HEK293 (cell line): Measurements from ENCODE around the gene SCIN.

Experiments used
- CTCF ChIA-PET: fragments of 350-600 bp; formaldehyde crosslinking; extraction: SDS; loops from one replicate; lab custom pipeline; 2021; ENCODE audit warnings: antibody characterized with exemption; lab: Yijun Ruan, JAX
- POLR2A ChIA-PET: fragments of 300-600 bp; formaldehyde crosslinking; extraction: SDS; loops from one replicate; lab custom pipeline; 2020; ENCODE audit warnings: antibody characterized with exemption, inconsistent platforms; lab: Yijun Ruan, JAX
- H3K27ac ChIP-seq: fragments of 200-500 bp; sonication (Bioruptor generic); 2 replicates; pipeline ENCODE4 v1.5.1; 2014; ENCODE audit warnings: low read depth, low read length, control low read depth, inconsistent platforms; ENCODE audit errors: extremely low read depth
- H3K36me3 ChIP-seq, 2 experiments: fragments of 200-500 bp in 1 of 2; sonication (Bioruptor generic) in 1 of 2; 1 replicate in 1 of 2; 2 replicates in 1 of 2; pipeline ENCODE4 v1.5.1; 2014 to 2017; ENCODE audit warnings: inconsistent platforms in 2 of 2, low read length in 2 of 2; ENCODE audit not compliant: control insufficient read depth in 2 of 2, insufficient read depth in 1 of 2
- H3K4me1 ChIP-seq: fragments of 200-500 bp; sonication (Bioruptor generic); 2 replicates; pipeline ENCODE4 v1.5.1; 2014; ENCODE audit warnings: mild to moderate bottlenecking, low read length, inconsistent platforms; ENCODE audit not compliant: control insufficient read depth, insufficient read depth
- H3K4me3 ChIP-seq: 2 replicates; pipeline ENCODE4 v1.5.1; 2011; ENCODE audit warnings: low read depth, mild to moderate bottlenecking, control low read depth, low read length, moderate library complexity
- H3K9me3 ChIP-seq: fragments of 200-500 bp; sonication (Bioruptor generic); 2 replicates; pipeline ENCODE4 v1.5.1; 2014; ENCODE audit warnings: low read depth, low read length, inconsistent platforms; ENCODE audit not compliant: control insufficient read depth, insufficient read depth
- HOXD13 ChIP-seq: sonication (generic); formaldehyde crosslinking; IDR thresholded peaks from 2 replicates; pipeline ENCODE4 v1.8.0; 2022; ENCODE audit warnings: missing genetic modification reagents, borderline replicate concordance
- KLF7 ChIP-seq: fragments of 450-650 bp; formaldehyde crosslinking; IDR thresholded peaks from 2 replicates; pipeline ENCODE4 v1.5.1; 2016; ENCODE audit warnings: missing biosample characterization, missing genetic modification characterization, borderline replicate concordance
- MEIS1 ChIP-seq: sonication (generic); formaldehyde crosslinking; IDR thresholded peaks from 2 replicates; pipeline ENCODE4 v1.8.1; 2022; ENCODE audit warnings: missing genetic modification reagents, mild to moderate bottlenecking, borderline replicate concordance
- ZBTB7A ChIP-seq: fragments of 450-650 bp; formaldehyde crosslinking; IDR thresholded peaks from 2 replicates; pipeline ENCODE4 v1.5.1; 2016; ENCODE audit warnings: low read depth, missing biosample characterization, missing genetic modification characterization
- ZFP41 ChIP-seq: fragments of 450-650 bp; formaldehyde crosslinking; IDR thresholded peaks from 2 replicates; pipeline ENCODE4 v1.5.1; 2016; ENCODE audit warnings: missing biosample characterization, missing genetic modification characterization, borderline replicate concordance
- ZNF133 ChIP-seq: fragments of 450-650 bp; formaldehyde crosslinking; IDR thresholded peaks from 2 replicates; pipeline ENCODE4 v1.5.1; 2016; ENCODE audit warnings: missing biosample characterization, missing genetic modification characterization
- ZNF157 ChIP-seq: fragments of 450-650 bp; formaldehyde crosslinking; IDR thresholded peaks from 2 replicates; pipeline ENCODE4 v1.5.1; 2016; ENCODE audit warnings: missing biosample characterization, missing genetic modification characterization
- ZNF223 ChIP-seq: fragments of 450-650 bp; formaldehyde crosslinking; IDR thresholded peaks from 2 replicates; pipeline ENCODE4 v1.5.1; 2016; ENCODE audit warnings: missing biosample characterization, missing genetic modification characterization
- ZNF302 ChIP-seq: fragments of 450-650 bp; formaldehyde crosslinking; IDR thresholded peaks from 2 replicates; pipeline ENCODE4 v1.5.1; 2016; ENCODE audit warnings: missing biosample characterization, missing genetic modification characterization, low read depth
- ZNF366 ChIP-seq: fragments of 450-650 bp; formaldehyde crosslinking; conservative IDR thresholded peaks from 2 replicates; pipeline ENCODE4 v1.5.1; 2016; ENCODE audit warnings: missing biosample characterization, missing genetic modification characterization
- ZNF394 ChIP-seq: fragments of 450-650 bp; formaldehyde crosslinking; IDR thresholded peaks from 2 replicates; pipeline ENCODE4 v1.5.1; 2016; ENCODE audit warnings: missing biosample characterization, missing genetic modification characterization, mild to moderate bottlenecking, moderate library complexity, borderline replicate concordance
- ZNF416 ChIP-seq: fragments of 450-650 bp; formaldehyde crosslinking; IDR thresholded peaks from 2 replicates; pipeline ENCODE4 v1.5.1; 2016; ENCODE audit warnings: missing biosample characterization, missing genetic modification characterization
- ZNF529 ChIP-seq: fragments of 450-650 bp; formaldehyde crosslinking; IDR thresholded peaks from 2 replicates; pipeline ENCODE4 v1.5.1; 2017; ENCODE audit warnings: missing genetic modification characterization, missing biosample characterization; ENCODE audit not compliant: insufficient replicate concordance
- ZSCAN30 ChIP-seq: fragments of 450-650 bp; IDR thresholded peaks from 2 replicates; pipeline ENCODE4 v1.5.1; 2018; ENCODE audit warnings: missing biosample characterization, mild to moderate bottlenecking, missing genetic modification characterization, moderate library complexity
- TF ChIP-seq, protein P1 (sequence below): fragments of 450-650 bp; formaldehyde crosslinking; IDR thresholded peaks from 2 replicates; pipeline ENCODE4 v1.5.1; 2016; ENCODE audit warnings: missing biosample characterization, missing genetic modification characterization
- TF ChIP-seq, protein P2 (sequence below): fragments of 450-650 bp; formaldehyde crosslinking; IDR thresholded peaks from 2 replicates; pipeline ENCODE4 v1.5.1; 2016; ENCODE audit warnings: missing biosample characterization, missing genetic modification characterization, low read depth
- TF ChIP-seq, protein P3 (sequence below): fragments of 450-650 bp; formaldehyde crosslinking; IDR thresholded peaks from 2 replicates; pipeline ENCODE4 v1.5.1; 2017; ENCODE audit warnings: missing biosample characterization, missing genetic modification characterization
- TF ChIP-seq, protein P4 (sequence below): fragments of 450-650 bp; formaldehyde crosslinking; IDR thresholded peaks from 2 replicates; pipeline ENCODE4; 2016; ENCODE audit warnings: missing biosample characterization, missing genetic modification characterization
- TF ChIP-seq, protein P5 (sequence below): fragments of 450-650 bp; formaldehyde crosslinking; IDR thresholded peaks from 2 replicates; pipeline ENCODE4 v1.5.1; 2016; ENCODE audit warnings: missing biosample characterization, missing genetic modification characterization, low read depth

SCIN gene

DNA sequence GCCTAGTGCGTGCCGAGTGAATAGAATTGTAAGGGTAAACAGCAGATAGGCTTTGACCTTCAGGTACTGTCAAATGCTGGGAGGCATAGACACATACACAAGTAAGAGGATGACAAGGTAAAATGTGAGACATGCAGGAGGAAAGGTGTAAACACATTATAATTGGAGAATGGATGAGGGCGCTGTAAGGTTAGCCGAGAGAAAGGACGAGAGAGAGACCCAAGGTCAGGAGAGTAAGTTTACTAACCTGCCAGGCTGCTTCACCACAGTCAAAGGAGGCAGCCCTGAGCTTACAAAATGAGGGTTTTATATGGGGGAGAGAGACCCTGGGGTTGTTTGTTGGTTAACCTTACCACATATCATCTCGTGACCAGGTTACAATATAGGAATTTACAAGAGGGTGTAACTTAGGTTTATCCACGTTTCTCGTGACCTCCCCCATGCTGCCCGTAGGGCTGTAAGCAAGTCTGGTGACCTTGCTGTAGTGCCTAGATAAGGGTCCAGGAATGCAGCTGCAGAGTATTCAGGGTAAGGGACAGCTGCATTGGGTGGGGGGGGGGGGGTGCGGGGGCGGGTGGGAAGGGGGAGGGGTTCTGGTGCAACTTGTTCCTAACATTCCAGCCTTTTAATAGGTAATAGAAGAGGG, 17.9 kb downstream of the SCIN start:
- H3K4me3 ChIP-seq = no peak overlapping the region
- no peak for TF ChIP-seq HOXD13 (CRISPR knock-in tag)
- peak; percentile 56; the same call in 1 of the 2 replicates for TF ChIP-seq ZNF133 (tag by site-specific recombination)
- no peak for TF ChIP-seq ZNF529
- TF ChIP-seq, all 188 proteins: peak for 1
- H3K36me3 ChIP-seq = no peaks in the 10 kb centered on the region
- H3K9me3 ChIP-seq = no peaks in the 10 kb centered on the region
- ChIA-PET POLR2A (no interaction called here), CTCF (no interaction called here)
- H3K27ac ChIP-seq = no peak overlapping the region
- no peaks in the 10 kb centered on the region for H3K4me1 ChIP-seq

DNA sequence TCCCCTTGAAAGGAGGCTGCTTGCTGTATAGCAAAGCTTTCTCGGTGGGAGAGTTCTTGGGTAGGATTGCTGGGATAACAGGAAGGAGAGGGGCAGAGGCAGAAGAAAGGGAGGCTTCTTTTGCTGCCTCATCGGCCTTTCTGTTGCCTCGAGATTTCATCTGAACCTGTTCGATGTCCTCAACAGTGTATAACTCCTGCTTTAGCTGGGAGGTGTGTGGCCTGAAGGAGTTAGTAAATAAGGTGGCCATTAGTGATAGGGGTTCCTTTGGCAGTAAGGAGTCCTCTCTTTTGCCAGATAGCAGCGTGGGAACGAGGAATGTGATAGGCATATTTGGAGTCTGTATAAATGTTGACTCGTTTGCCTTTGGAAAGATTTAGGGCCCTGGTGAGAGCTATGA, 20.0 kb downstream of the SCIN start:
- POLR2A ChIA-PET = no interaction called here
- no peaks in the 10 kb centered on the region for H3K36me3 ChIP-seq
- no peak overlapping the region for H3K4me3 ChIP-seq
- TF ChIP-seq, protein P1, sequence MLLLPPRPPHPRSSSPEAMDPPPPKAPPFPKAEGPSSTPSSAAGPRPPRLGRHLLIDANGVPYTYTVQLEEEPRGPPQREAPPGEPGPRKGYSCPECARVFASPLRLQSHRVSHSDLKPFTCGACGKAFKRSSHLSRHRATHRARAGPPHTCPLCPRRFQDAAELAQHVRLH (tag by site-specific recombination) = no peak
- TF ChIP-seq, protein P2, sequence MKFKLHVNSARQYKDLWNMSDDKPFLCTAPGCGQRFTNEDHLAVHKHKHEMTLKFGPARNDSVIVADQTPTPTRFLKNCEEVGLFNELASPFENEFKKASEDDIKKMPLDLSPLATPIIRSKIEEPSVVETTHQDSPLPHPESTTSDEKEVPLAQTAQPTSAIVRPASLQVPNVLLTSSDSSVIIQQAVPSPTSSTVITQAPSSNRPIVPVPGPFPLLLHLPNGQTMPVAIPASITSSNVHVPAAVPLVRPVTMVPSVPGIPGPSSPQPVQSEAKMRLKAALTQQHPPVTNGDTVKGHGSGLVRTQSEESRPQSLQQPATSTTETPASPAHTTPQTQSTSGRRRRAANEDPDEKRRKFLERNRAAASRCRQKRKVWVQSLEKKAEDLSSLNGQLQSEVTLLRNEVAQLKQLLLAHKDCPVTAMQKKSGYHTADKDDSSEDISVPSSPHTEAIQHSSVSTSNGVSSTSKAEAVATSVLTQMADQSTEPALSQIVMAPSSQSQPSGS (tag by site-specific recombination) = no peak
- TF ChIP-seq ZNF394 (tag by site-specific recombination) = no peak
- no peak for TF ChIP-seq ZNF366
- no peak for TF ChIP-seq ZNF416 (tag by site-specific recombination)
- TF ChIP-seq ZSCAN30 (tag by site-specific recombination) = no peak
- TF ChIP-seq MEIS1 (CRISPR knock-in tag) = no peak
- no peak for TF ChIP-seq ZNF157
- no peak for TF ChIP-seq ZNF302 (tag by site-specific recombination)
- TF ChIP-seq, protein P3, sequence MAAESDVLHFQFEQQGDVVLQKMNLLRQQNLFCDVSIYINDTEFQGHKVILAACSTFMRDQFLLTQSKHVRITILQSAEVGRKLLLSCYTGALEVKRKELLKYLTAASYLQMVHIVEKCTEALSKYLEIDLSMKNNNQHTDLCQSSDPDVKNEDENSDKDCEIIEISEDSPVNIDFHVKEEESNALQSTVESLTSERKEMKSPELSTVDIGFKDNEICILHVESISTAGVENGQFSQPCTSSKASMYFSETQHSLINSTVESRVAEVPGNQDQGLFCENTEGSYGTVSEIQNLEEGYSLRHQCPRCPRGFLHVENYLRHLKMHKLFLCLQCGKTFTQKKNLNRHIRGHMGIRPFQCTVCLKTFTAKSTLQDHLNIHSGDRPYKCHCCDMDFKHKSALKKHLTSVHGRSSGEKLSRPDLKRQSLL (tag by site-specific recombination) = no peak
- TF ChIP-seq, protein P4, sequence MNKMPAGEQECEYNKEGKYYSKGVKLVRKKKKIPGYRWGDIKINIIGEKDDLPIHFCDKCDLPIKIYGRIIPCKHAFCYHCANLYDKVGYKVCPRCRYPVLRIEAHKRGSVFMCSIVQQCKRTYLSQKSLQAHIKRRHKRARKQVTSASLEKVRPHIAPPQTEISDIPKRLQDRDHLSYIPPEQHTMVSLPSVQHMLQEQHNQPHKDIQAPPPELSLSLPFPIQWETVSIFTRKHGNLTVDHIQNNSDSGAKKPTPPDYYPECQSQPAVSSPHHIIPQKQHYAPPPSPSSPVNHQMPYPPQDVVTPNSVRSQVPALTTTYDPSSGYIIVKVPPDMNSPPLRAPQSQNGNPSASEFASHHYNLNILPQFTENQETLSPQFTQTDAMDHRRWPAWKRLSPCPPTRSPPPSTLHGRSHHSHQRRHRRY (tag by site-specific recombination) = no peak
- TF ChIP-seq ZFP41 (tag by site-specific recombination) = no peak
- TF ChIP-seq KLF7 (tag by site-specific recombination) = no peak
- TF ChIP-seq, protein P5, sequence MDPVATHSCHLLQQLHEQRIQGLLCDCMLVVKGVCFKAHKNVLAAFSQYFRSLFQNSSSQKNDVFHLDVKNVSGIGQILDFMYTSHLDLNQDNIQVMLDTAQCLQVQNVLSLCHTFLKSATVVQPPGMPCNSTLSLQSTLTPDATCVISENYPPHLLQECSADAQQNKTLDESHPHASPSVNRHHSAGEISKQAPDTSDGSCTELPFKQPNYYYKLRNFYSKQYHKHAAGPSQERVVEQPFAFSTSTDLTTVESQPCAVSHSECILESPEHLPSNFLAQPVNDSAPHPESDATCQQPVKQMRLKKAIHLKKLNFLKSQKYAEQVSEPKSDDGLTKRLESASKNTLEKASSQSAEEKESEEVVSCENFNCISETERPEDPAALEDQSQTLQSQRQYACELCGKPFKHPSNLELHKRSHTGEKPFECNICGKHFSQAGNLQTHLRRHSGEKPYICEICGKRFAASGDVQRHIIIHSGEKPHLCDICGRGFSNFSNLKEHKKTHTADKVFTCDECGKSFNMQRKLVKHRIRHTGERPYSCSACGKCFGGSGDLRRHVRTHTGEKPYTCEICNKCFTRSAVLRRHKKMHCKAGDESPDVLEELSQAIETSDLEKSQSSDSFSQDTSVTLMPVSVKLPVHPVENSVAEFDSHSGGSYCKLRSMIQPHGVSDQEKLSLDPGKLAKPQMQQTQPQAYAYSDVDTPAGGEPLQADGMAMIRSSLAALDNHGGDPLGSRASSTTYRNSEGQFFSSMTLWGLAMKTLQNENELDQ (tag by site-specific recombination) = no peak
- TF ChIP-seq ZNF223 (tag by site-specific recombination) = no peak
- TF ChIP-seq ZBTB7A = no peak
- no peaks in the 10 kb centered on the region for H3K9me3 ChIP-seq
- H3K27ac ChIP-seq = no peak overlapping the region
- H3K4me1 ChIP-seq = no peaks in the 10 kb centered on the region
- CTCF ChIA-PET = interaction anchor here (0.6 to 0.8 kb wide), 2 partner anchors 22 to 34 kb away, joined by 3 to 5 read pairs; no protein-coding TSS in a partner anchor
